Left ventricle myocardium inferior (tissue), 1 donor: Measurements from ENCODE around the gene DKKL1. TPM values are rescaled to one million over a fixed set of nuclear protein-coding genes. Genes with fewer than 3 reads are reported as not detected.

Experiments used
- DNase-seq: peaks from one replicate; pipeline ENCODE4 v3.0.0-alpha.2; 2020
- H3K27ac ChIP-seq: fragments of 200-600 bp; replicated peaks from 2 replicates; pipeline ENCODE4 v1.8.0; 2021
- H3K27me3 ChIP-seq: fragments of 200-600 bp; 2 replicates; pipeline ENCODE4 v1.8.0; 2021; ENCODE audit warnings: low read depth
- H3K36me3 ChIP-seq: fragments of 200-600 bp; 2 replicates; pipeline ENCODE4 v1.8.0; 2021
- H3K4me1 ChIP-seq: fragments of 200-600 bp; 2 replicates; pipeline ENCODE4 v1.8.0; 2021
- H3K4me3 ChIP-seq: fragments of 200-600 bp; 2 replicates; pipeline ENCODE4 v1.8.0; 2021; ENCODE audit warnings: mild to moderate bottlenecking, moderate library complexity
- H3K9me3 ChIP-seq: fragments of 200-600 bp; replicated peaks from 2 replicates; pipeline ENCODE4 v1.8.0; 2021
- intact Hi-C: fragments of 100-400 bp; cut with micrococcal nuclease; formaldehyde crosslinking; loops from one replicate; pipeline ENCODE4 v1.11.0; 2022
- total RNA-seq: library from RNA; stranded (reverse); fragmentation: NEBNext Ultra II Directional; extraction: Animal tissue kit (Norgen Biotek cat#: 25700); gene quantifications from one replicate; pipeline ENCODE4 v1.2.1, GENCODE V29; 2021
- TF ChIP-seq, protein P1 (sequence below): fragments of 200-600 bp; IDR thresholded peaks from 2 replicates; pipeline ENCODE4 v1.8.0; 2021; ENCODE audit warnings: antibody characterized with exemption, mild to moderate bottlenecking, borderline replicate concordance
- donor health status: DM: no; HTN: yes; CAD: no; lungs with severe emphysema.

DKKL1 gene
- total RNA-seq, 1 donor from 2014 or later: not detected

DNA sequence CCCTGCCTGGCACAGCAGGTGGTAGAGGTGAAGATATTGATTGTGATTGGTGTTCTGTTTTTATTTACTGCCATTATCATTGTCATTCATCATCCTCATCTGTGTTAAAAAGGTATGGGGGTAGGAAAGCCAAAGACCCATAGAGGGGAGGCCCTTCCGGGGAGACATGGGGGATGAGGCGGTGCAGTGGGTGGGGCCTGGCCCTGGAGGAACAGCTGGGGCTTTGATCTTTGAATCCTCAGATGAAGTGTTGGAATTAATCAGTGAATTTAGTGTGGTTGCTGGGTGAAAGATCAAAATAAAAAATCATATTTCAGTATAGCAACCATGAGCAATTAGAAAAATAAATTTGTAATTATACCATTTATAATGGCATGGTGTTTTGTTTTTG is 52.1 kb downstream of the DKKL1 start:
- Histone ChIP-seq H3K4me1 (peaks cover 3% of the 10 kb centered on the region), H3K36me3 (no peaks in the 10 kb centered on the region), H3K9me3 (no peaks in the 10 kb centered on the region), H3K27me3 (peaks cover 85% of the 10 kb centered on the region), H3K4me3 (no peak overlapping the region), H3K27ac (no peak overlapping the region)
- intact Hi-C loops: no loop called here
- TF ChIP-seq, protein P1, sequence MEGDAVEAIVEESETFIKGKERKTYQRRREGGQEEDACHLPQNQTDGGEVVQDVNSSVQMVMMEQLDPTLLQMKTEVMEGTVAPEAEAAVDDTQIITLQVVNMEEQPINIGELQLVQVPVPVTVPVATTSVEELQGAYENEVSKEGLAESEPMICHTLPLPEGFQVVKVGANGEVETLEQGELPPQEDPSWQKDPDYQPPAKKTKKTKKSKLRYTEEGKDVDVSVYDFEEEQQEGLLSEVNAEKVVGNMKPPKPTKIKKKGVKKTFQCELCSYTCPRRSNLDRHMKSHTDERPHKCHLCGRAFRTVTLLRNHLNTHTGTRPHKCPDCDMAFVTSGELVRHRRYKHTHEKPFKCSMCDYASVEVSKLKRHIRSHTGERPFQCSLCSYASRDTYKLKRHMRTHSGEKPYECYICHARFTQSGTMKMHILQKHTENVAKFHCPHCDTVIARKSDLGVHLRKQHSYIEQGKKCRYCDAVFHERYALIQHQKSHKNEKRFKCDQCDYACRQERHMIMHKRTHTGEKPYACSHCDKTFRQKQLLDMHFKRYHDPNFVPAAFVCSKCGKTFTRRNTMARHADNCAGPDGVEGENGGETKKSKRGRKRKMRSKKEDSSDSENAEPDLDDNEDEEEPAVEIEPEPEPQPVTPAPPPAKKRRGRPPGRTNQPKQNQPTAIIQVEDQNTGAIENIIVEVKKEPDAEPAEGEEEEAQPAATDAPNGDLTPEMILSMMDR: no peak
- no peak for DNase-seq

- peaks cover 95% of the 10 kb centered on the region for H3K27me3 ChIP-seq
Measured at GRCh38 chr19:49417088-49417487, 53.4 kb downstream of the DKKL1 start.

GRCh38 chr19:49418511-49418910 is 54.8 kb downstream of the DKKL1 start:
- H3K27me3 ChIP-seq: peaks cover 100% of the 10 kb centered on the region
- peaks cover 30% of the 10 kb centered on the region for H3K4me1 ChIP-seq
- no peak for DNase-seq
- H3K27ac ChIP-seq: no peak overlapping the region
- TF ChIP-seq, protein P1: no peak
- H3K9me3 ChIP-seq: no peaks in the 10 kb centered on the region
- intact Hi-C loops: no loop called here
- H3K4me3 ChIP-seq: no peak overlapping the region
- H3K36me3 ChIP-seq: no peaks in the 10 kb centered on the region

More at GRCh38 chr19:49417088-49417487, 53.4 kb downstream of the DKKL1 start:
- no peak overlapping the region for H3K27ac ChIP-seq
- TF ChIP-seq, protein P1: no peak
- intact Hi-C loops: no loop called here
- no peaks in the 10 kb centered on the region for H3K36me3 ChIP-seq
- no peak for DNase-seq
- no peaks in the 10 kb centered on the region for H3K9me3 ChIP-seq
- peaks cover 16% of the 10 kb centered on the region for H3K4me1 ChIP-seq
- no peak overlapping the region for H3K4me3 ChIP-seq

- H3K4me3 ChIP-seq: no peak overlapping the region
- DNase-seq: no peak
- H3K4me1 ChIP-seq: peaks cover 35% of the 10 kb centered on the region
- TF ChIP-seq, protein P1: no peak
- intact Hi-C loops: no loop called here
- H3K9me3 ChIP-seq: no peaks in the 10 kb centered on the region
- H3K27ac ChIP-seq: no peak overlapping the region
- H3K36me3 ChIP-seq: no peaks in the 10 kb centered on the region
- peaks cover 100% of the 10 kb centered on the region for H3K27me3 ChIP-seq
Measured at GRCh38 chr19:49419173-49419572, 55.5 kb downstream of the DKKL1 start.

GRCh38 chr19:49420227-49420626 is 56.5 kb downstream of the DKKL1 start:
- Histone ChIP-seq H3K4me1 (peaks cover 35% of the 10 kb centered on the region), H3K9me3 (no peaks in the 10 kb centered on the region), H3K36me3 (no peaks in the 10 kb centered on the region), H3K27ac (no peak overlapping the region), H3K4me3 (no peak overlapping the region), H3K27me3 (peaks cover 100% of the 10 kb centered on the region)
- intact Hi-C loops: no loop called here
- no peak for DNase-seq
- TF ChIP-seq, protein P1: no peak
